Measurements from ENCODE around the gene CENATAC. TPM values are rescaled to one million over a fixed set of nuclear protein-coding genes. Genes with fewer than 3 reads are reported as not detected.
A peak's percentile ranks its signal among the peaks of the same experiment; 100 is the strongest.
"Not testable (repeated sequence)": the region's sequence is repeated elsewhere in the genome, so short reads cannot be mapped to it uniquely, and the experiment has no call there.

CENATAC gene
- total RNA-seq, 1 donor from 2014 or later = 34.8 TPM

GRCh38 chr11:119051440-119052162 lies 53.7 kb downstream of the CENATAC start:
- no peak for DNase-seq (ENCODE audit: low spot score)

DNA sequence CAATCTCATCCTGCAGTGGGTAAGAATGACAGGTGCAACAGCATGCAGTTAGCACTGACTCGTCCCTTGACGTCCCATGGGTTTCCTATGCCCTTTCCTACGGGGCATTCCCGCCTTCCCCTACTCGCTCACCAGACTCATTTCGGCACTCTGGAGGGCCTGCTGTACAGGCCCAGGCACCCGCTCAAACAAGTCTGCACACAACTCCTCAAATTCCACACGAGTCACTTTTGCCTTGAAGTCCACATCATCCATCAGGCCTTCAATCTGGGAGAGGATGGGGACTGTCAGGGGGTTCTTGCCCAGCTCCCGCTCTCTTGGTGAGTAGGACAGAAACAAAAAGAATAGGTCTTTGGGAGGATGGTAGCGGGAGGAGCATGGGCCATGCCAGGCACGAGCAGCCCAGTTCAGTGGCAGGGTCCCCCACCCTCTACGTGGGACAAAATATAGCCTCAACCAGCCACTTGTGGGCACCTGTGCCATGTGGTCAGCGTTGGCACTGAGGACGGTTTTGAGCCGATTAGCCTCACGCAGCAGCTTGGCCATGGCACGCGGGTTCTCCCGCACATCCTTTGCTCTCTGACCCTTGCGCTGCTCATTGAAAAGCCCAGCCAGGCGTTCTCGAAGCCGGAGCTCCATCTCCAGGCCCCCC lies 54.4 kb downstream of the CENATAC start:
- DNase-seq (ENCODE audit: low spot score) = no peak

GRCh38 chr11:119054418-119054817 lies 56.5 kb downstream of the CENATAC start:
- DNase-seq (ENCODE audit: low spot score) = no peak

DNA sequence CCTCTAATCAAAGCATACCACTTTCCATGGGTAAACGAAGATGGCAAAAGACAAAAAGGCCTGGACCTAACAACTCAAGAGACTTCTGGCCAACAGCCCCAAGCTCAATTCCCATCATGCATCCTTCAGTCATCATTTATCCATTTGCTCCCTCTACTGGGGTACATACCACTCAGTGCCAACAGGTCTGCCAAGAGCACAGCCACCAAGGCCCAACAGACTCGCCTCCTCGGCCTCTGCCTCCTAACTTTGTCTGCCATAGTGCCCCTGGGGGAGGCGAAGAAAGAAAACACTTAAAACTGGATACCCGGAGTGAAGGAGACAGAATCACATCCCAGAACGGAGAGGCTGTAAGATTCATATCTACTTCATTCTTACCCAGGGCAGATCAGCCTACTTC lies 58.0 kb downstream of the CENATAC start:
- DNase-seq (ENCODE audit: low spot score) = no peak

GRCh38 chr11:119056421-119056999 lies 58.6 kb downstream of the CENATAC start:
- DNase-seq (ENCODE audit: low spot score) = peak; percentile 91

DNA sequence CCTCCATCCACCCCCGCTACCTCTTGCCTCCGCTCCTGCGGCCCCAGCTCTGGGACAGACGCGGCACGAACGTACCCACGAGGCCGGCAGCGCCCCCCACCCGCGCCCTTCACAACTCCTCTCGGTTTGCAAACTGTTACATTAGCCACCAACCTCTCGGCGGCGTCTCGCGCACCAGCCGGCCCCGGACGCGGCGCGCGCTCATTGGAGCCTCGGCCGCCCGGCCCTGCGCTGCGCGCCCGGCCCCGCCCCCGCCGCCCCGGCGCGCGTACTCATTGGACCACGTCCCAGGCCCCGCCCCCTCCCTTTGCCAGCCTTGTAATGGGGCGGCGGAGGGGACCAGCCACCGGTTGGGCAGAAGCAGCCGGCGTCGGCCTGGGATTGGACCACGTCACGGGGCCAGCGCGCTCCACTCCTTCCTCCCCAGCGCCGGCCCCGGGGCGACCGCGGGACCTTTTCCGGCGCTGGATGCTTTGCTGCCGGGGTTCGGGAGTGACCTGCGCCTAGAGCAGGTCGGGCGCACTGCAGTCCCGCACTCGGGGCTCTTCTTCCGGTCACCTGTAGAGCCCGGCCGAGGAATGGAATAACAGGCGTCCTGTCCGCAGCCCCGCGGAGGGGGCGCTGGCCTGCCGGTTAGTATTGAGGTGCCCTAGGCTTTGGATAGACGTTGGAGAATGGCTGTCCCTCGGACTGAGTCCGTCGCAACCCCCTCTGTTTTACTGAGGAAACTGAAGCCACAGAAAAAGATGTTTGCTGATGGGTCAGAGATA lies 59.2 kb downstream of the CENATAC start, which contains the start of gene HYOU1:
Gene HYOU1 (minus strand): TSS at position 206 of the 770 bp plus-strand sequence. CDS start 1,045 bp downstream, outside the sequence.
- DNase-seq (ENCODE audit: low spot score) = peak; percentile 99

GRCh38 chr11:119059128-119059527 lies 61.2 kb downstream of the CENATAC start:
- not testable (repeated sequence) for DNase-seq (ENCODE audit: low spot score)

GRCh38 chr11:119061256-119061655 lies 63.3 kb downstream of the CENATAC start:
- no peak for DNase-seq (ENCODE audit: low spot score)

DNA sequence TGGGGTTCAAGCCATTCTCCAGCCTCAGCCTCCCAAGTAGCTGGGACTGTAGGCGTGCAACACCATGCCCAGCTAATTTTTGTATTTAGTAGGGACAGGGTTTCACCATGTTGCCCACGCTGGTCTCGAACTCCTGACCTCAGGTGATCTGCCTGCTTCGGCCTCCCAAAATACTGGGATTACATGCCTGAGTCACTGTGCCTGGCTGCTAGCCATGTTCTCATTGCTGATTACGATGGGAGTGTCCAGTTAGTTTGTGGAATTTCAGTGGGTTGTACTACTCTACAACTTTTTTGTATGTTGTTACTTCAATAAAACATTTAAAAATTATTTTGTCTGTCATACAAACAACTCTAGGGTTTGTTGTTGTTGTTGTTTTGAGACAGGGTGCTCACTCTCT lies 64.8 kb downstream of the CENATAC start:
- DNase-seq (ENCODE audit: low spot score) = no peak

DNA sequence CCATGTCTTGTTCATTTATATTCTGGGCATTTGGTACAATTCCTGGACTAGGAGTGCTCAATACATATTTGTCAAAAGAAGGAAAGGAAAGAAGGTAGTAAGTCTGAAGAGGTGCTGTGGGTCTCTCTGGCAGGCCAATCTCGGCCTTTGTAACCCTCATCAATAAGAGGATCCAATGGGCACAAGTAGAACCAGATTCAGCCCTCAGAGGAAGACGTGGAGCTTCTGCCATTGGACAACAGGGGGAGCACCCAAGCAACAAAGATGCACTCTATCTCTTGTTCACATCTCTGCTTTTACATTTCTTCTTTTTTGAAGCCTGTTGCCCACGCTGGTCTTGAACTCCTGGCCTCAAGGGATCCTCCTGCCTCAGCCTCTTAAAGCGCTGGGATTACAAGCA lies 67.4 kb downstream of the CENATAC start:
- no peak for DNase-seq (ENCODE audit: low spot score)

Small RNA genes within 50 kb of the gene (microRNA-seq; reads per million reads assigned to microRNA genes)
- not detected for gene MIR3656 (ENCODE audit: borderline number of aligned reads)

Other genes starting within 250 kb of the CENATAC start
- 103 TPM for gene DDX6, start 207.0 kb upstream of the CENATAC start, total RNA-seq
- not detected for gene CXCR5, start 114.2 kb upstream of the CENATAC start, total RNA-seq
- 86.4 TPM for gene BCL9L, start 72.2 kb upstream of the CENATAC start, total RNA-seq
- gene UPK2, start 41.8 kb upstream of the CENATAC start, total RNA-seq = not detected
- not detected for gene FOXR1, start 26.4 kb upstream of the CENATAC start, total RNA-seq
- 953 TPM for gene RPS25, start 20.2 kb downstream of the CENATAC start, total RNA-seq
- gene TRAPPC4, start 20.6 kb downstream of the CENATAC start, total RNA-seq = 52.8 TPM
- 10.2 TPM for gene SLC37A4, start 32.7 kb downstream of the CENATAC start, total RNA-seq
- gene HYOU1, start 59.1 kb downstream of the CENATAC start, total RNA-seq = 115 TPM
- gene VPS11, start 69.7 kb downstream of the CENATAC start, total RNA-seq = 33.3 TPM
- 22.2 TPM for gene HMBS, start 86.7 kb downstream of the CENATAC start, total RNA-seq
- 40.9 TPM for gene DPAGT1, start 103.7 kb downstream of the CENATAC start, total RNA-seq
- 11.0 TPM for gene C2CD2L, start 109.2 kb downstream of the CENATAC start, total RNA-seq
- 13.5 TPM for gene HINFP, start 123.4 kb downstream of the CENATAC start, total RNA-seq
- not detected for gene ABCG4, start 150.9 kb downstream of the CENATAC start, total RNA-seq
- gene NLRX1, start 170.6 kb downstream of the CENATAC start, total RNA-seq = 16.3 TPM
- gene NHERF4, start 187.3 kb downstream of the CENATAC start, total RNA-seq = not detected
- gene CBL, start 208.2 kb downstream of the CENATAC start, total RNA-seq = 30.4 TPM